ENCODE data around the gene TUBB6. TPM values are rescaled to one million over a fixed set of nuclear protein-coding genes. Genes with fewer than 3 reads are reported as not detected.

The TUBB6 gene
- total and polyA plus RNA-seq, 2 donors (not counting 3 experiments of a cell fraction or from before 2014, with no cell fraction given): 440 to 747 TPM

DNA sequence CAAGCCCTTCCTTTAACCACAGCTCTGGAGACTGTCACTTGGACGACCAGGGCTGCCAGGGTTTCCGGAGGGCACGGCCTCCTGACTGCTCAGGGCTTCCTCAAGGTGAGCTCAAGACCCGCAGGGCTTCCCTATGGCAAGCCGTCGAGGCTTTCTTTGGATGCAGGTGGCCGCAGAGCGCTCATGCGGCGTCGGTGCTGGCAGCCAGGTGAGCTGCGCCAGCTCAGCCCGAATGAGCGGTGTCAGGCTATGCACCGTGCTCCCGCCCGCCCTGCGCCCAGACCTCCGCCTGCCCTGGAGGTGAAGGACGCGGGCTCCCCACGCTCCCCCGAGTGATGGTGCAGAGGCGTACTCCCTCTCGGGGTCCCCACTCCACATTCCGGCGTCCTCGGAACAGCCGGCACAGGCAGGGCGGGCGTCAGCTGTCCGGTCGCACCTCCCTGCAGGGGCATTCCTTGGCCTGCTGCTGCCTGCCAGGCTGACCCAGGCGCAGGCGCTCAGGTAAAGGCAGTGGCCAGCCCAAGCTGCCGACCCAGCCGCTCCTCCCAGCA lies 20.8 kb upstream of the TUBB6 start:
- no peak overlapping the region for H3K9ac ChIP-seq (replicated peaks; ENCODE audit: extremely low read depth, insufficient read depth, low read length)
- ChIA-PET POLR2A (interaction anchor here (1.1 to 2.2 kb wide), 4 partner anchors 9 to 24 kb away, joined by 3 to 11 read pairs (median 4); partner anchors contain the start of gene TUBB6), CTCF (interaction anchor here (0.7 to 7.7 kb wide), 10 partner anchors 8 to 41 kb away, joined by 3 to 102 read pairs (median 8); partner anchors contain the start of gene TUBB6)
- TF ChIP-seq JUN (IDR thresholded peaks at IDR 0.05; ENCODE audit: borderline replicate concordance, insufficient read depth, insufficient read length, low read depth): no peak
- TF ChIP-seq GATA2 (IDR thresholded peaks at IDR 0.05; ENCODE audit: insufficient read depth, insufficient read length, low read depth, low read length): no peak
- no peak for TF ChIP-seq FOS (IDR thresholded peaks at IDR 0.05; ENCODE audit: borderline replicate concordance, insufficient read depth, low read length)
- no peaks in the 10 kb centered on the region for H3K36me3 ChIP-seq (ENCODE audit: control insufficient read depth in 2 of 2, extremely low read depth in 1 of 2, insufficient read depth in 2 of 2, low read length in 2 of 2)
- peak overlapping the region; percentile 48 for H2AFZ ChIP-seq (ENCODE audit: low read depth, low read length)
- intact Hi-C loops (cut with micrococcal nuclease) (loop anchor here (10.0 kb wide), 1 partner anchor 368 kb away; the partner anchor contains the start of gene SPIRE1), dilution Hi-C loops (cut with MboI; ENCODE audit: extremely low pct_ligation_motif_present, low sequenced_read_pairs) (no loop called here)
- peaks cover 6% of the 10 kb centered on the region for H3K4me1 ChIP-seq (ENCODE audit: control insufficient read depth, extremely low read depth, insufficient read depth, low read length)
- no peaks in the 10 kb centered on the region for H3K9me1 ChIP-seq (replicated peaks; ENCODE audit: control insufficient read depth, extremely low read depth, insufficient read depth, low read length)
- FAIRE-seq (no peak), DNase-seq (ENCODE audit: low read depth, low spot score) (no peak)
- no peaks in the 10 kb centered on the region for H3K79me2 ChIP-seq (ENCODE audit: control insufficient read depth, insufficient read depth, low read length)
- no peak overlapping the region for H3K27ac ChIP-seq (ENCODE audit: insufficient read depth, low read depth, low read length)
- peak overlapping the region in 1 of 3 experiments; percentile 47 for H3K4me3 ChIP-seq (replicated peaks in 1 of 3; ENCODE audit: insufficient read depth in 1 of 3, low read depth in 1 of 3, low read length in 3 of 3)
- no TSS peak for BruUV-seq (replicated peaks)
- H3K27me3 ChIP-seq (ENCODE audit: control insufficient read depth in 2 of 2, insufficient read depth in 2 of 2, low read length in 2 of 2): peaks cover 0 to 2% of the 10 kb centered on the region in 2 experiments
- H3K4me2 ChIP-seq (ENCODE audit: insufficient read depth, low read length): peak overlapping the region; percentile 44
- H3K9me3 ChIP-seq (replicated peaks; ENCODE audit: control insufficient read depth, insufficient read depth, low read length): no peaks in the 10 kb centered on the region
- no peaks in the 10 kb centered on the region for H4K20me1 ChIP-seq (replicated peaks; ENCODE audit: control insufficient read depth, extremely low read depth, insufficient read depth, low read length)

DNA sequence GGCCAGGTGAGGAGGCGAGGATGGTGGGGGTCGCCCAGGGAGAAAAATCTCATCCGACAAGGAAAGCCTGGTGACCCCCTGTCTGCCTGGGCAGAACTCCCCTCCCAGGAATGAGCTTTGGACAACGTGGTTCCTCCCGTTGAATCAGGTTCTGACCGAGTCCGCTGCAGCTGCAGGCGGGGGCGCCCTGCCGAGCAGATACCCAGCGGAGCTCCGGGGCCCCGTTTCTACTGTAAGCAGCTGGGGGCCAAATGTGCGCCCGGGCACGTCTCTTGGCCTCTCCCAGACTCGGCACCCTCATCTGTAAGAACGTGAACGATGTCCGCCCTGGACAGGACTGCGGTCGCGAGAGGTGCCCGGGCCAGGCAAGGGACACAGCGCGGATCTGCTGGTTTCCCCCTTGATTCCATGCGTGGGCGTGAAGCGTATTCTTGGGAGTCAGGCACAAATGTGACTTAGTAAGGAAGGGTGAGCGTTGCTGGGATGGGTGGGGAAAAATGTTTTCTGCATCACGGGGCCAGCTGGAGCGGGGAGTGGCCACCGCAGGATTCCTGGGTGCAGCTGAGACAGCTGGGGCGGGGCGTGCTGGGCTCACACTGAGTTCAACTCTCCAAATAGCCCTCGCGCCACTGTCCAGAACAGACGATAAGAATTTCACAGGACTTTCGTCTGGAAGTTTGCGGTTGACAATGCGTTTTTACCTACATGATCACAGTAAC lies 20.2 kb upstream of the TUBB6 start:
- Histone ChIP-seq H3K9me3 (replicated peaks; ENCODE audit: control insufficient read depth, insufficient read depth, low read length) (no peaks in the 10 kb centered on the region), H3K27ac (ENCODE audit: insufficient read depth, low read depth, low read length) (no peak overlapping the region), H3K9ac (replicated peaks; ENCODE audit: extremely low read depth, insufficient read depth, low read length) (no peak overlapping the region), H4K20me1 (replicated peaks; ENCODE audit: control insufficient read depth, extremely low read depth, insufficient read depth, low read length) (no peaks in the 10 kb centered on the region), H3K4me2 (ENCODE audit: insufficient read depth, low read length) (peak overlapping the region; percentile 44), H3K4me1 (ENCODE audit: control insufficient read depth, extremely low read depth, insufficient read depth, low read length) (no peaks in the 10 kb centered on the region), H2AFZ (ENCODE audit: low read depth, low read length) (peak overlapping the region; percentile 48), H3K79me2 (ENCODE audit: control insufficient read depth, insufficient read depth, low read length) (no peaks in the 10 kb centered on the region), H3K36me3 (ENCODE audit: control insufficient read depth in 2 of 2, extremely low read depth in 1 of 2, insufficient read depth in 2 of 2, low read length in 2 of 2) (no peaks in the 10 kb centered on the region), H3K9me1 (replicated peaks; ENCODE audit: control insufficient read depth, extremely low read depth, insufficient read depth, low read length) (no peaks in the 10 kb centered on the region), H3K4me3 (replicated peaks in 1 of 3; ENCODE audit: insufficient read depth in 1 of 3, low read depth in 1 of 3, low read length in 3 of 3) (peak overlapping the region in 2 of 3 experiments; percentile 25 to 47), H3K27me3 (ENCODE audit: control insufficient read depth in 2 of 2, insufficient read depth in 2 of 2, low read length in 2 of 2) (peaks cover 0 to 2% of the 10 kb centered on the region in 2 experiments)
- no TSS peak for BruUV-seq (replicated peaks)
- DNase-seq (ENCODE audit: low read depth, low spot score): peak; percentile 23
- ChIA-PET POLR2A (interaction anchor here (1.0 to 2.2 kb wide), 5 partner anchors 9 to 23 kb away, joined by 3 to 11 read pairs (median 5); partner anchors contain the start of gene TUBB6), CTCF (interaction anchor here (1.4 to 7.7 kb wide), 9 partner anchors 8 to 40 kb away, joined by 4 to 102 read pairs (median 7); partner anchors contain the start of gene TUBB6)
- TF ChIP-seq EZH2 (IDR thresholded peaks at IDR 0.05; ENCODE audit: borderline replicate concordance, low read depth, low read length, severe bottlenecking): no peak
- TF ChIP-seq, protein P1, sequence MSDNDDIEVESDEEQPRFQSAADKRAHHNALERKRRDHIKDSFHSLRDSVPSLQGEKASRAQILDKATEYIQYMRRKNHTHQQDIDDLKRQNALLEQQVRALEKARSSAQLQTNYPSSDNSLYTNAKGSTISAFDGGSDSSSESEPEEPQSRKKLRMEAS (IDR thresholded peaks at IDR 0.05; ENCODE audit: insufficient read depth, insufficient read length): no peak
- TF ChIP-seq GATA2 (IDR thresholded peaks at IDR 0.05; ENCODE audit: insufficient read depth, insufficient read length, low read depth, low read length): no peak
- no peak for TF ChIP-seq POLR2AphosphoS5 (IDR thresholded peaks at IDR 0.05; ENCODE audit: insufficient read depth, low read depth, low read length)
- no peak for TF ChIP-seq FOS (IDR thresholded peaks at IDR 0.05; ENCODE audit: borderline replicate concordance, insufficient read depth, low read length)
- no peak for TF ChIP-seq POLR2A (IDR thresholded peaks at IDR 0.05; ENCODE audit: low read depth, low read length)
- TF ChIP-seq, protein P2, sequence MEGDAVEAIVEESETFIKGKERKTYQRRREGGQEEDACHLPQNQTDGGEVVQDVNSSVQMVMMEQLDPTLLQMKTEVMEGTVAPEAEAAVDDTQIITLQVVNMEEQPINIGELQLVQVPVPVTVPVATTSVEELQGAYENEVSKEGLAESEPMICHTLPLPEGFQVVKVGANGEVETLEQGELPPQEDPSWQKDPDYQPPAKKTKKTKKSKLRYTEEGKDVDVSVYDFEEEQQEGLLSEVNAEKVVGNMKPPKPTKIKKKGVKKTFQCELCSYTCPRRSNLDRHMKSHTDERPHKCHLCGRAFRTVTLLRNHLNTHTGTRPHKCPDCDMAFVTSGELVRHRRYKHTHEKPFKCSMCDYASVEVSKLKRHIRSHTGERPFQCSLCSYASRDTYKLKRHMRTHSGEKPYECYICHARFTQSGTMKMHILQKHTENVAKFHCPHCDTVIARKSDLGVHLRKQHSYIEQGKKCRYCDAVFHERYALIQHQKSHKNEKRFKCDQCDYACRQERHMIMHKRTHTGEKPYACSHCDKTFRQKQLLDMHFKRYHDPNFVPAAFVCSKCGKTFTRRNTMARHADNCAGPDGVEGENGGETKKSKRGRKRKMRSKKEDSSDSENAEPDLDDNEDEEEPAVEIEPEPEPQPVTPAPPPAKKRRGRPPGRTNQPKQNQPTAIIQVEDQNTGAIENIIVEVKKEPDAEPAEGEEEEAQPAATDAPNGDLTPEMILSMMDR (IDR thresholded peaks at IDR 0.05; ENCODE audit: extremely low read depth in 1 of 2, insufficient read depth in 1 of 2, low read depth in 1 of 2, low read length in 2 of 2): no peak
- dilution Hi-C loops (cut with MboI; ENCODE audit: extremely low pct_ligation_motif_present, low sequenced_read_pairs) (no loop called here), intact Hi-C loops (cut with micrococcal nuclease) (loop anchor here (10.0 kb wide), 1 partner anchor 367 kb away; the partner anchor contains the start of gene SPIRE1)
- FAIRE-seq: peak; percentile 74

Measured in endothelial cell of umbilical vein (primary cell).